Medulla oblongata (tissue), 1 donor: Measurements from ENCODE around the gene ZNF546.
"Not testable (repeated sequence)": the region's sequence is repeated elsewhere in the genome, so short reads cannot be mapped to it uniquely, and the experiment has no call there.

Experiments used
- DNase-seq: peaks from one replicate; pipeline ENCODE4 v3.0.0-alpha.2; 2015; ENCODE audit errors: extremely low spot score

The ZNF546 gene

DNA sequence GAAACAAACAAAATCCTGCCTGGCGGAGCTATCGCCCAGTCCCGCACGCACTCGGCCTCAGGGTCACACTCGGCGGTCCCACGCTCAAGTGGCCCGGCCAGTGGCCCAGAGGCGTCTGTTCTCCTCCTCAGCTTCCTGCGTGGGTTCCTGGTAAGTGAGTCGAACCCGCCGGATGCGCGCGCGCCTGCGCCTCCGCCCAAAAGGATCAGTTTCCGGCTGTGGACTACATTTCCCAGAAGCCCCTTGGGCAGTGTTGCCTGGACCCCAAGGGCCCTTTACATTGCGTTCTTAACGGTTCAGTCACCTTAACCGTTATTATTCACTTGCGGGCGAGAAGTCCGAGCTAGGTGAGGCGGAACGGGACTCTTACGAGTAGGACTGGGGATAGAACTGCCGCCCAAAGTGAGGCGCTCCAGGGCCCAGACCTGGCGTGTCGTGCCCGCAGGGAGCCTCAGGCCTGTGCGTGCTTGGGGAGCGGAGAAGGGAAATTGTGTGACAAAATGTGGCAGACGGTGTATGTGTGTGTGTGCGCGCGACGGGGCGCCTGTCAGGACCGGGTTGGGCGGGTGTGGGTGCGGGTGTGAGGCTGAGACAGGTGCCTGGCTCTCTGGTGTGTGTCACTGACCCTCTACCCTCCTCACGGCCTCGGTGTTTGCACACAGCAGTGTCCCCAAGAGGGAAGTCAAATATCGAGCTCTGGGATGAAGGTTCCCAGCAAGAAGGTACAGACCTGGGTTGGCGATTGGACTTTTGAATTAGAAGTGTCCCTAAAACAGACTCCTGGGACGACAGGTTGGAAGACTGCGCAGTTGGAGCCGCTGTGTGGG lies at the start of gene ZNF546:
Gene ZNF546 (plus strand): TSS at position 250 of the 827 bp plus-strand sequence. CDS start 1,267 bp downstream, outside the sequence.
- peak; percentile 94 for DNase-seq

DNA sequence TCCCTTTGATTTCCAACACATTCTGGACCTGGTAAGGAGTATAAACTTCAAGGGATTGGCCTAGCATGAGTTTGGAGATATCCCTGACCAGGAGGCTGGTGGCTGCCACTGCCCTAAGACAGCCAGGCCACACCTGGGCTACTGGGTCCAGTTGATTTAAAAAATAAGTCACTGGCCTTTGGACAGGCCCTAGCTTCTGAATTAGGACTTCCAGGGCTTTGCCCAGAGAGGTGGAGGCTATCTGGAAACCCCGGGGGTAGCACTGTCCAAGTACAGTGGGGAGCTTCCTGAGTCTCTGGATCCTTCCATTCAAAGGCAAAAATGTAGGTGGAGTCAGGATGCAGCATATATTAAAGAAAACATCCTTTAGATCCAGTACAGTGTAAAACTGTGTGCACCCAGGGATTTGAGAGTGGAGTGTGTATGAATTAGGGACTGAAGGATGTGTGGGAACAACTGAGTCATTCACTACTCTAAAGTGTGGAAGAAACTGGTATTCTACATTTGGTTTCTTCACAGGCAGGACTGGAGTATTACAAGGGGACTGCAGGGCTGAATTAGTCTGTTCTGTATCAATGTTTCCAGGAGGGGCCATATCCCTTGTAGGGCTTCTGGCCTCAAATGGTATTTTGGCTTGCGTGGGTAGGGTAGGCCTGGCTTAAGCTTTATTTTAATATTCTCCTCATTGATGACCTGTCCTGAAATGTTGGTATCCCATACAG lies 47.7 kb upstream of the ZNF546 start:
- no peak for DNase-seq

DNA sequence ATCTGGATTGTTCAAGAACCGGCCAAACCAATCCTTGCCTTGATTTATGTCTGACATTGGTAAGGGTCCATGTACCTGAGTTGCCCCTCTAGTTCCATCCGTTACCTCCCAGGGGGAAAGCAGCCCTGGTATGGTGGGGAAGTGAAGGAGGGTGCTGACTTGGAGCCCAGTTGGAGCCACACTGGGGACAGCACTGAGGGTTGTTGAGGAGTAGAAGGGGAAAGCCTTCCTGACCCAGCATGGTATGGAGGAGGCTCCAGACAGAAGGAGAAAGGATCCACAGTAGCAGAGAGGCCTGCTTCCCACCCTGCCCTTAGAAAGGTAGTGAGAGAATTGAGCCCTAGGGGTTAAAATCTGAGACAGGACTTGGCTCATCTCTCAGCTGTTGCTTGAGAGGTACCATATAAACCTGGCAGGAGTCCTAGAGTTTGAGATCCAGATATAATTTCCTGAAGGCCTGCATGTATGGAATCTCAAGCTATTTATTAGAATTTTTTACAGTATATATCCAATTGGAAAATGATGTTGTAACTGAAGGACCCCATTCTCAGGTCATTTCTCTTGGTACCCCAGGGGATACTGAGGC lies 45.7 kb upstream of the ZNF546 start:
- no peak for DNase-seq

DNA sequence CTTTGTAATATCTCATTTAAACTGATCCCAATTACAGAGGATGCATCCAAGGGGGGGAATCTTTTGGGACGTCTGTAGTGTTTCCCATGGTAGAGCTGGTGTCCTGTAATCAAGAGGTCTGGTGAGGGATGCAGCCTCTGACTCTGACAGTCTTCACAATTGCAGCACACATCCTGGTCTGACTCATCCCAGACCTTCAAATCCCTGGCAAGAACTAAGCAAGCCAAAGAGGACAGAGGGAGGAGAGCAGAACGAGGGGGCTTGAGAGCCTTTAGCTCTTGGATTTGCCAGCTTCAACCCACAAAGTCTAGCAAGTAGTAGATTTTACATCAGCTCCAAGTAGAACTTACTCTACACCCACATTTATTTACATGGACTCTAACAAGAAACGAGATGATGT lies 45.2 kb upstream of the ZNF546 start:
- DNase-seq: no peak

DNA sequence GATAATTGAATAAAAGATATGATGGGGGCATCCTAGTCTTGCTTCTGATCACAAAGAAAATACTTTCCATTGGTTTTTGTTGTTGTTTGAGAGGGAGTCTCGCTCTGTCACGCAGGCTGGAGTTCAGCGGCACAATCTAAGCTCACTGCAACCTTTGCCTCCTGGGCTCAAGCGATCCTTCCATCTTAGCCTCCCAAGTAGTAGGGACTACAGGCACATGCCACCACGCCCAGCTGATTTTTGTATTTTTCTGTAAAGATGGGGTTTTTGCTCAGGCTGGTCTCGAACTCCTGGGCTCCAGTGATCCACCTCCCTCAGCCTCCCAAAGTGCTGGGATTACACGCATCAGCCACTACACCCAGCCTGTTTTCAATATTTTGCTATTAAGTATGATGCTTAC lies 42.9 kb upstream of the ZNF546 start:
- no peak for DNase-seq

DNA sequence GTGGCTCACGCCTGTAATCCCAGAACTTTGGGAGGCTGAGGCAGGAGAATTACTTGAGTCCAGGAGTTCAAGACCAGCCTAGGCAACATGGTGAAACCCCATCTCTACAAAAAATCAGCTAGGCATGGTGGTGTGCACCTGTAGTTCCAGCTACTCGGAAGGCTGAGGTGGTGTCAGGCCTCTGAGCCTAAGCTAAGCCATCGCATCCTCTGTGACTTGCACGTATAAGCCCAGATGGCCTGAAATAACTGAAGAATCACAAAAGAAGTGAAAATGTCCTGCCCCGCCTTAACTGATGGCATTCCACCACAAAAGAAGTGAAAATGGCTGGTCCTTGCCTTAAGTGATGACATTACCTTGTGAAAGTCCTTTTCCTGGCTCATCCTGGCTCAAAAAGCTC lies 39.0 kb upstream of the ZNF546 start:
- DNase-seq: not testable (repeated sequence)

DNA sequence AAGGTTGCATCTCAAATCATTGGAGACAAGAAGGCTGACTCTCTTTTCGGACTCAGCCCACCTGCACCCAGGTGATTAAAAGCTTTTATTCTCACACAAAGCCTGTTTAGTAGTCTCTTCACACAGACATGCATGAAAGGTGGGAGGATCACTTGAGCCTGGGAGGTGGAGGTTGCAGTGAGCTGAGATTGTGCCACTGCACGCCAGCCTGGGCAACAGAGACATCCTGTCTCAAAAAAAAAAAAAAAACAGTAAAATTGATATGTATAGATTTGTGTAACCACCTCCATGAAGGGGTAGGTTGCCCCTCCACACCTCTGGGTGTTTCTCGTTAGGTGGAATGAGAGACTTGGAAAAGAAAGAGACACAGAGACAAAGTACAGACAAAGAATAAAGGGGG lies 37.9 kb upstream of the ZNF546 start:
- DNase-seq: not testable (repeated sequence)

DNA sequence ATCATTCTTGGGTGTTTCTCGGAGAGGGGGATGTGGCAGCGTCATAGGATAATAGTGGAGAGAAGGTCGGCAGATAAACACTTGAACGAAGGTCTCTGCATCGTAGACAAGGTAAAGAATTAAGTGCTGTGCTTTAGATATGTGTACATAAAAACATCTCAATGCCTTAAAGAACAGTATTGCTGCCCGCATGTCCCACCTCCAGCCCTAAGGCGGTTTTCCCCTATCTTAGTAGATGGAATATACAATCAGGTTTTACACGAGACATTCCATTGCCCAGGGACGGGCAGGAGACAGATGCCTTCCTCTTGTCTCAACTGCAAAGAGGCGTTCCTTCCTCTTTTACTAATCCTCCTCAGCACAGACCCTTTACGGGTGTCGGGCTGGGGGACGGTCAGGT lies 37.5 kb upstream of the ZNF546 start:
- not testable (repeated sequence) for DNase-seq

DNA sequence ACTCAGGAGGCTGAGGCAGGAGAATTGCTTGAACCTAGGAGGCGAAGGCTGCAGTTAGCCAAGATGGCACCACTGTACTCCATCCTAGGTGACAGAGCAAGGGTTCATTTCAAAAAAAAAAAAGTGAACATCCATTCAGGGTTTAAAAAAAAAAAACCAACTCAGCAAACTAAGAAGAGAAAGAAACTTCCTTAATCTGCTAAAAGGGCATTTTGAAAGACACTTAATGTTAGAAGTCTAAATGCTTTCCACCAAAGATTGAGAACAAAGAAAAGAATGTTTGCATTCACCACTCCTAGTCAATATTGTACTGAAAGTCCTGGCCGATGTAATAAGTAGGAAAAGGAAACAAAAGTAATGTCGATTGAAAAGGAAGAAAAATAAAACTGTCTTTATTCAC lies 33.0 kb upstream of the ZNF546 start:
- DNase-seq: no peak

DNA sequence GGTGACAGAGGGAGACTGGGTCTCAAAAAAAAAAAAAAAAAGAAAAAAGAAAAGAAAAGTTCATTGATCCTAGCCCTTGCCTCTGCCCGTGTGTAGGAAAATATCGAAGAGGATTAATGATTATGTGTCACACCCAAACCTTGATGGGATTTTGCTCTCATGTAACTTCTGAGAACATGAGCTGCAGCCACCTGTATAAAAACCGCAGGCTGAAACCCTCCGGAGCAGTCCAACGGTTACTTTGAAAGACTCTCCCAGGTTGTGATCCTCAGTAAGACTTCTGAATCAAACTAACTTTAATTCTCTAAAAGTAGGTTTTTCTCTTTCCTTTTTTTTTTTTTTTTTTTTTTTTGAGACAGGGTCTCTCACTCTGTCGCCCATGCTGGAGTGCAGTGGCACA lies 30.2 kb upstream of the ZNF546 start:
- no peak for DNase-seq

DNA sequence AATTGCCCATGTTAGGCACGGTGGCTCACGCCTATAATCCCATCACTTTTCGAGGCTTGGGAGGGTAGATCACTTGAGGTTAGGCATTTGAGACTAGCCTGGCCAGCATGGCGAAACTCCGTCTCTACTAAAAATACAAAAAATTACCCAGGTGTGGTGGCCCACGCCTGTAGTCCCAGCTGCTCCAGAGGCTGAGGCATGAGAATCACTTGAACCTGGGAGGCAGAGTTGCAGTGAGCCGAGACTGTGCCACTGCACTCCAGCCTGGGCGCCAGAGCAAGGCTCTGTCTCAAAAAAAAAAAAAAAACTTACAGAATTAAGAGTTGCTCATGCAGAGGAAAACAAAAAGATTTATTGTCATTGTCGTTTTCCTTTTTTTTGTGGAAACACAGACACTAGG lies 29.3 kb upstream of the ZNF546 start:
- no peak for DNase-seq

DNA sequence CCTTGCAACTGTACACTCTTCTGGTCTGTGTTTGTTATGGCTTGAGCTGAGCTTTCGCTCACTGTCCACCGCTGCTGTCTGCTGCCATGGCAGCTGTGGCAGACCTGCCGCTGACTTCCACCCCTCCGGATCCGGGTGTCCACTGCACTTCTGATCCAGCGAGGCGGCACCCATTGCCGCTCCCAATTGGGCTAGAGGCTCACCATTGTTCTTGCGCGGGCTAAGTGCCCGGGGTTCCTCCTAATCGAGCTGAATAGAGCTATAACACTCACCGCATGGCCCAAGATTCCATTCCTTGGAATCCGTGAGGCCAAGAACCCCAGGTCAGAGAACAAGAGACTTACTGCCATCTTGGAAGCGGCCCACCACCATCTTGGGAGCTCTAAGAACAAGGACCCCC lies 28.1 kb upstream of the ZNF546 start:
- DNase-seq: no peak

DNA sequence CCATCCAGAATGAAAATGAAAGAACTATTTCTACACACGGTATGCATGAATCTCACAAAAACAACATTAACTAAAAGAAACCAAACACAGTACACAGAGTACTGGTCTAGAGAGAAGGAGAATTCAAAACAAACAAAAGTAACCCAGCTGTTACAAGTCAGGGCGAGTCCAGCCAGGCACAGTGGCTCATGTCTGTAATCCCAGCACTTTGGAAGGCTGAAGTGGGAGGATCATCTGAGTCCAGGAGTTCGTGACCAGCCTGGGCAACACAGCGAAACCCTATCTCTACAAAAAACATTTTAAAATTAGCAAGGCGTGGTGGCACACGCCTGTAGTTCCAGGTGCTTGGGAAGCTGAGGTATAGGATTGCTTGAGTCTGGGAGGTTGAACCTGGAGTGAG lies 27.6 kb upstream of the ZNF546 start:
- no peak for DNase-seq

DNA sequence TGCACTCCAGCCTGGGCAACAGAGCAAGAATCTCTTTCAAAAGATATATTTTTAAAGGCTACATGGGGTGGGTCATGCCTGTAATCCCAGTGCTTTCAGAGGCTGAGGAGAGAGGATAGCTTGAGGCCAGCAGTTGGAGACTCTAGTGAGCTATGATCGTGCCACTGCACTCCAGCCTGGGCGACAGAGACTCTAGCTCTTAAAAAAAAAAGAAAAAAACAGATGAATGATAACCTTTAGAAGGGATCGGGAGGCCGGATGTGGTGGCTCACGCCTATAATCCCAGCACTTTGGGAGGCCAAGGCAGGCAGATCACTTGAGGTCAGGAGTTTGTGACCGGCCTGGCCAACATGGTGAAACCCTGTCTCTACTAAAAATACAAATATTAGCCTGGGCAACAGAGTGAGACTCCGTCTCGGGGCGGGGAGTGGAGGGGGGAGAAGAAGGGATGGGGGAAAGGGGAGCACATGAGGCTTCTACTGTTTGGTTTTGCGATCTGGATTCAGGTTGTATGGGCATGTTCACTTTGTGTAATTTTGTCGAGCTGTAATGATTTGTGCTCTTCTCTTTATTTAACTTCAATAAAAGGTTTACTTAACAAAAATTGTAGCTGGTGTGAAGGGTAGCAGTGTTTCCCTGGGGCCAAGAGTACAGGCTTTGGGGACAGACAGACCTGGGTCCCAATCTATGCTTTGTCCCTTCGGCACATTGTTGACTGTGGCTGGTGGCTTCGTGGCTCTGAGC lies 27.0 kb upstream of the ZNF546 start:
- DNase-seq: no peak

DNA sequence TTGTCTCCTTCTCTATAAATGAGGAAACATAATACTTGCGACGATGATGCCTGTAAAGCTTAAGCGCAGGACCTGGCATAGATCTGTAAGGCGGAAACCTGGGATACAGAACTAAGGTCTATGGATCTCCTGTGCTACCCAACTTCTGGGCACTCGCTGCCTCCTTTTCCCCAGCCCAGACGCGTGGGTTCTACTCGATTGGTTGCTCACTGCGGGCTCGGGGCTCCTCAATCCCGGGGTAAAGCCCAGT lies 26.5 kb upstream of the ZNF546 start:
- no peak for DNase-seq

DNA sequence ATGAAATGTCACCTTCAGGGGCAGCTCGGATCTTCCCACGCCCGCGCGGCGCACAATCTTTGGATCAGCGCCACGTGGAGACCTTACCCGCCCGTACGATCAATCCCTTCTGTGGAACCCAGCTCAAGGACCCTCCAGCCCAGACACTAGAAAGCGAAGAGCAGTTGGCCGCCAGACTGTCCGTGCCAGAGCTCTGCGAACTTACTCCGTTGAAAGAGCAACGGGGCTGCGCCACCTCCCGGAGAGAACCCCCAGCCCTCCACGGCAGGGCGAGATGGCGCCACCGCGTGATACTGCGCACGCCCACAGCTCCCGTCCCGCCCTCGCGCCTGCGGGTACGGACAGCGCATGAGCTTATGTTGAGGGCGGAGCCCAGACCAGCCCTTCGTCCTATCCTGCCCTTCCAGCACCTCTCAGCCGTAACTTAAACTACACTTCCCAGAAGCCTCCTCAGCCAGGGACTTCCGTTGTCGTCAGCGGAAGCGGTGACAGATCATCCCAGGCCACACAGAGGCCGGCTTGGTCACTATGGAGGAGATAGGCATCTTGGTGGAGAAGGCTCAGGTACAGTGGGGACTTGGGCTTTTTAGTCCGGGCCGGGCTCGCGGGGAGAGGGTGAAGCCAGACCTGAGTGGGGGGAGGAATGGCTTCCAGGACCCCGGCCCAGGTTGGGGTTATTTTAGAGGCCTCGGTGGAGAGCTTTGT lies 26.0 kb upstream of the ZNF546 start, which contains the start of gene PSMC4:
Gene PSMC4 (plus strand): TSS at position 491 of the 705 bp plus-strand sequence. CDS start 38 bp downstream, at position 529.
- DNase-seq: peak; percentile 100

DNA sequence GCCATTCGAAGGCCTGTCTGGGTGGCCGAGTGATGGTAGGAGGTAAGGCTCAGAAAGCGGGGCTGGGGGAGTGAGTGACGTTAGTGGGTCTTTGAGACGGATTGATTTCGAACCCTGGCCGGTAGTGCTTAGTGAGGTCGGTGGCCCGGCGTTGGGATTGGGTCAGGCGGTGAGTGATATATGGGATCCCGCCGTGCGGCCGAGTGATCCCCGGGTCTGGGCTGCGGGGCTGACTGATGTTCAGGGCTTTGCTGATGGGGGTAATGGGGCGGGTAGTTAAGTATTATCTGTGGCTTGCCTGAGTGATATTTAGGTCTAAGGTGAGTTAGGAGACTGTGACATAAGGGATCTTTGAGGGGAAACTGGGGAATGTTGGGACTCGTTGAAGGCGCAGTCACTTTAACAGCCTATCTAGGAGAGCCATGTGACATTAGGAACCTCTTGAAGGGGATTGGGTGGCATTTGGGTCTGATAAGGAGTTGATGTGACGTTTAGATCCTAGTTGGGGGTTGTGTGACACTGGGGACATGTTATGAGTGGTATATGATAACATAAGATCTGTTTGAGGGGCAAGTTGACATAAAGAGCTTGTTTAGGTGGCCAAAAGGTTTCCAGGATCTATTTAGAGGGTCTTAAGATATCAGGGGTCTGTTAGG lies 25.4 kb upstream of the ZNF546 start:
- no peak for DNase-seq

DNA sequence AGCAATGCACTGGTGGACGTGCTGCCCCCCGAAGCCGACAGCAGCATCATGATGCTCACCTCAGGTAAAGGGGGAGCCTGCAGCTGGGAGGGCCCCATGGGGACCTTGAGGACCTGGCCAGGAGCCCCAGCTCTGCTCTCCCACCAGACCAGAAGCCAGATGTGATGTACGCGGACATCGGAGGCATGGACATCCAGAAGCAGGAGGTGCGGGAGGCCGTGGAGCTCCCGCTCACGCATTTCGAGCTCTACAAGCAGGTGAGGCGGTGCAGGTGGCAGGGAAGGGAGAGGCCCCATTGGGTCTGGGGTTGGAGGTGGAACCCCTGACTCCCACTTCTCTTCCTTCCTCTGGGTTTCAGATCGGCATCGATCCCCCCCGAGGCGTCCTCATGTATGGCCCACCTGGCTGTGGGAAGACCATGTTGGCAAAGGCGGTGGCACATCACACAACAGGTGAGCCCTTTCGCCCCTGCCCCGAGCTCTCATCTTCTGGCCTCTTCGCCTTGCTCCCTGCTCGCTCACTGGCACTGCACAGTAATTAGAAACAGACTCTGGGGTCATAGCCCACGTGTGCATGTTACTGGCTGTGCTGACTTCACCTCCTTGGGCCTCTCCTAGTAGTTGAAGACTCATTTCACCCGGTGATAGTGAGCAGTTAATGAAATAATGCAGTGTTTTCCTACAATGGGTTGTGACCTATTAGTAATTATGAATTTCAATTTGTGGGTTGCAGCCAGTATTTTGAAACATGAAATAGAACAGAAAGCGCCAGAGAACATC lies 22.3 kb upstream of the ZNF546 start:
- DNase-seq: no peak

DNA sequence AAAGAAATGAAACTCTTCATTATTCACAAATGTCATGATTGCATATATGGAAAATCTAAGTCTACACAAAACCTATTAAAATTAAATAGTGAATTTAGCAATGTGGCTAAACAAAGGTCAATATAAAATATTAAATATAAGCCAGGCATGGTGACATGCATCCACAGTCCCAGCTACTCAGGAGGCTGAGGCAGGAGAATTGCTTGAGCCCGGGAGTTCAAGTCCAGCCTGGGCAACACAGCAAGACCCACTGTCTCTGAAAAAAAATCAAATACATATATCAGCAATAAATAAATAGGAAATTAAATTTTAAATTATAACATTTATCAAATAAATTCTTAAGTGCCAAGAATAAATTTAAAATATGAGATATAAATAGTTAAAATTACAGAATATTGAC lies 14.0 kb upstream of the ZNF546 start:
- no peak for DNase-seq

DNA sequence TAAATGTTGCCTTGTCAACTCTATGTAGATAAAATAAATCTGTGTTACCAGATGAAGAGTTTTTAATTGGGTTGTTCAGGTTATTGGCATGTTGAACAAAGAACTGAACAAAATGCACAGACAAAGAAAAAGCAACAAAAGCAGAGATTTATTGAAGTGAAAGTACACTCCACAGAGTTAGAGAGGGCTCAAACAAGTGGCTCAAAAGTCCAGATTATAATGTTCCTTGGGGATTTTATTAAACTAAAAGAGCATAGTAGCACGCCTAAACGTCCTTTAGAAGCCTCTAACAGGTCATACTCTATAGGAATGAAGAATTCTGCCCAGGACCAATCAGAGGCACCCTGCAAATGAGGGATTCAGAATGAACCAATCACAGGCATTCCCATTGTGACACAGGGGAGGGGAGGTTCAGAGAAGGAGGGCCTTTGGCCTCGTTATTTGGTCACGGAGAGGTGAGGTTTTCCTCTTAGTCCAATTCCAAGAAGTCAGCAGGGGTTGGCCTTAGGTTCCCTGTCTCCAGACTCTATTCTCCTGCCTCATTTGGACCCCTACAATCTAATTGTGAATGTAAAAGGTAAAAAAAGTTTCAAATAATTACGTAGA lies 13.1 kb upstream of the ZNF546 start:
- DNase-seq: no peak
